Measurements from ENCODE around the gene MATK. TPM values are rescaled to one million over a fixed set of nuclear protein-coding genes. Genes with fewer than 3 reads are reported as not detected.
"Not testable (repeated sequence)": the region's sequence is repeated elsewhere in the genome, so short reads cannot be mapped to it uniquely, and the experiment has no call there.

Gene MATK
- total RNA-seq, 2 experiments from 2014 or later: 9.1 to 9.4 TPM

- Mint-ChIP-seq H3K9me3 (no peaks in the 10 kb centered on the region), H3K4me3 (peak overlapping the region; percentile 54), H3K27me3 (no peaks in the 10 kb centered on the region), H3K4me1 (ENCODE audit: low read depth) (peaks cover 36% of the 10 kb centered on the region), H3K36me3 (ENCODE audit: low read depth) (peaks cover 51% of the 10 kb centered on the region), H3K27ac (peak overlapping the region; percentile 100)
- Histone ChIP-seq H3K4me1 (ENCODE audit: insufficient read depth, low read length) (peaks cover 58% of the 10 kb centered on the region), H3K27me3 (ENCODE audit: control insufficient read depth in 1 of 2, insufficient read depth in 2 of 2, low read length in 2 of 2) (no peaks in the 10 kb centered on the region), H3K36me3 (ENCODE audit: insufficient read depth, low read length) (peaks cover 30% of the 10 kb centered on the region), H3K27ac (ENCODE audit: low read depth in 1 of 2, low read length in 2 of 2) (no peak overlapping the region), H3K4me3 (ENCODE audit: low read length) (no peak overlapping the region), H3K9me3 (ENCODE audit: control insufficient read depth in 1 of 2, insufficient read depth in 1 of 2, low read length in 2 of 2) (no peaks in the 10 kb centered on the region)
- intact Hi-C loops (cut with DNase I, micrococcal nuclease): loop anchor here (2.0 to 10.0 kb wide), 4 partner anchors 37 to 325 kb away; partner anchors contain the start of gene EEF2 (in 2 of the 2)
- ATAC-seq (ENCODE audit: poor library complexity) (no peak), DNase-seq (no peak)
- TF ChIP-seq CTCF (IDR thresholded peaks at IDR 0.05): no peak
- ChIA-PET POLR2A (interaction anchor here (0.7 to 4.7 kb wide), 3 partner anchors 18 to 62 kb away, joined by 3 to 46 read pairs (median 4); no protein-coding TSS in a partner anchor), CTCF (no interaction called here)
Measured at GRCh38 chr19:3759482-3760254, 26.5 kb downstream of the MATK start.

GRCh38 chr19:3758297-3758696, 27.9 kb downstream of the MATK start:
- H3K4me3 Mint-ChIP-seq; H3K9me3 Mint-ChIP-seq; H3K27ac ChIP-seq (ENCODE audit: low read depth in 1 of 2, low read length in 2 of 2); H3K27ac Mint-ChIP-seq; POLR2A ChIA-PET; H3K27me3 ChIP-seq (ENCODE audit: control insufficient read depth in 1 of 2, insufficient read depth in 2 of 2, low read length in 2 of 2); DNase-seq; intact Hi-C loops (cut with DNase I, micrococcal nuclease); H3K27me3 Mint-ChIP-seq; H3K9me3 ChIP-seq (ENCODE audit: control insufficient read depth in 1 of 2, insufficient read depth in 1 of 2, low read length in 2 of 2); H3K4me3 ChIP-seq (ENCODE audit: low read length); CTCF ChIA-PET; ATAC-seq (ENCODE audit: poor library complexity): not testable (repeated sequence)
- Mint-ChIP-seq H3K36me3 (ENCODE audit: low read depth) (peaks cover 59% of the 10 kb centered on the region), H3K4me1 (ENCODE audit: low read depth) (peaks cover 35% of the 10 kb centered on the region)
- Histone ChIP-seq H3K4me1 (ENCODE audit: insufficient read depth, low read length) (peaks cover 51% of the 10 kb centered on the region), H3K36me3 (ENCODE audit: insufficient read depth, low read length) (peaks cover 32% of the 10 kb centered on the region)

GRCh38 chr19:3757705-3758104, 28.5 kb downstream of the MATK start:
- H3K27me3 Mint-ChIP-seq; H3K9me3 Mint-ChIP-seq; intact Hi-C loops (cut with DNase I, micrococcal nuclease); DNase-seq; H3K27ac ChIP-seq (ENCODE audit: low read depth in 1 of 2, low read length in 2 of 2); CTCF ChIA-PET; H3K27me3 ChIP-seq (ENCODE audit: control insufficient read depth in 1 of 2, insufficient read depth in 2 of 2, low read length in 2 of 2); ATAC-seq (ENCODE audit: poor library complexity); H3K4me3 ChIP-seq (ENCODE audit: low read length); POLR2A ChIA-PET; H3K27ac Mint-ChIP-seq; H3K4me3 Mint-ChIP-seq; H3K9me3 ChIP-seq (ENCODE audit: control insufficient read depth in 1 of 2, insufficient read depth in 1 of 2, low read length in 2 of 2): not testable (repeated sequence)
- H3K4me1 Mint-ChIP-seq (ENCODE audit: low read depth): peaks cover 29% of the 10 kb centered on the region
- Histone ChIP-seq H3K36me3 (ENCODE audit: insufficient read depth, low read length) (peaks cover 38% of the 10 kb centered on the region), H3K4me1 (ENCODE audit: insufficient read depth, low read length) (peaks cover 46% of the 10 kb centered on the region)
- peaks cover 58% of the 10 kb centered on the region for H3K36me3 Mint-ChIP-seq (ENCODE audit: low read depth)

GRCh38 chr19:3753631-3754410, 32.4 kb downstream of the MATK start:
- no peak for TF ChIP-seq CTCF (IDR thresholded peaks at IDR 0.05)
- H3K27ac ChIP-seq (ENCODE audit: low read depth in 1 of 2, low read length in 2 of 2): no peak overlapping the region
- Mint-ChIP-seq H3K36me3 (ENCODE audit: low read depth) (peaks cover 65% of the 10 kb centered on the region), H3K4me1 (ENCODE audit: low read depth) (peaks cover 8% of the 10 kb centered on the region), H3K4me3 (no peak overlapping the region), H3K27me3 (no peaks in the 10 kb centered on the region), H3K9me3 (no peaks in the 10 kb centered on the region), H3K27ac (no peak overlapping the region)
- ATAC-seq (ENCODE audit: poor library complexity): no peak
- DNase-seq: no peak
- CTCF ChIA-PET: no interaction called here
- peaks cover 16% of the 10 kb centered on the region for H3K4me1 ChIP-seq (ENCODE audit: insufficient read depth, low read length)
- peaks cover 0 to 6% of the 10 kb centered on the region in 2 experiments for H3K9me3 ChIP-seq (ENCODE audit: control insufficient read depth in 1 of 2, insufficient read depth in 1 of 2, low read length in 2 of 2)
- POLR2A ChIA-PET: interaction anchor here (2.4 kb wide), 1 partner anchor 9 kb away, joined by 8 read pairs; the partner anchor contains the start of genes APBA3 and MRPL54
- no peak overlapping the region for H3K4me3 ChIP-seq (ENCODE audit: low read length)
- H3K27me3 ChIP-seq (ENCODE audit: control insufficient read depth in 1 of 2, insufficient read depth in 2 of 2, low read length in 2 of 2): no peaks in the 10 kb centered on the region
- intact Hi-C loops (cut with DNase I, micrococcal nuclease): no loop called here
- H3K36me3 ChIP-seq (ENCODE audit: insufficient read depth, low read length): peaks cover 59% of the 10 kb centered on the region
